Fibroblast of the conjunctiva (primary cell): ENCODE results near the gene TMEM205.
A peak's percentile ranks its signal among the peaks of the same experiment; 100 is the strongest.

Experiments used
- DNase-seq: peaks from one replicate; pipeline ENCODE4 v3.0.0-alpha.2; 2010; ENCODE audit warnings: low read depth

The TMEM205 gene

DNA sequence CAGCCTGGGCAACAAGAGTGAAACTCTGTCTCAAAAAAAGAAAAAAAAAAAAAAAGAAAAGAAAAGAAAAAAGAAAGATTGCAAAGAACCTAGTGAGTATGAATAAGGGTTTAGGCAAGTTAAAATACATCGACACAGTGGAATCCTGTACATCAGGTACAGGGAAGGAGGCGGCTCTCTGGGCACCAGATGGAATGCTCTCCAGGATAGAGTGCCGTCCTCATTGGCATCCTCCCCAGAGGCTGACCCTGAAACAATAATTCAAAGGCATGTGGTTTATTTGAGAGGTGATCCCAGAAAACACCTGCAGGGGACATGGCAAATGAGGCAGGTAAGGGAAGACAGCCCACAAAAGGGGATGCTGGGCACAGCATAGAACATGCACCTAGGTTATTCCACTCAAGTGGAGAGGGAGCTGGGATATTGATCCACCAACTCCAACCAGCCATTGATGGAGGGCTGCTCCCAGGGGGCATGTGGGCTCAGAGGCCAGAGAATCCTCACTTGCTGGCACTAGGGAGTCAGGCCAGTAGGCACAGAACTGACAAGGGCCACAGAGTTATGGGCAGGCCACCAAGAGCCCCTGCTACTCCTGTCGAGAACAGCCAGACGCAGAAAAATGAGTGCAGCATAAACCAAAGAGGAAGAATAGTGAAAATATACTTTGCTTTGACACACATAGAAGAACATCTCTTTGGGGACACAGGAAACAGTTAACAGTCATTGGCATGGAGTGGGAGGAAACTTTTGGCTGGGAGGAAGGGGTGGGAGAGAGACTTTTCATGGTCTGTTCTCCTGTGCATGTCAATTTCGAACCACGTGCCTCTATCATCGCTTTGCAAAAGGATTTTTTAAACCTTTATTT is 45.9 kb downstream of the TMEM205 start:
- no peak for DNase-seq

DNA sequence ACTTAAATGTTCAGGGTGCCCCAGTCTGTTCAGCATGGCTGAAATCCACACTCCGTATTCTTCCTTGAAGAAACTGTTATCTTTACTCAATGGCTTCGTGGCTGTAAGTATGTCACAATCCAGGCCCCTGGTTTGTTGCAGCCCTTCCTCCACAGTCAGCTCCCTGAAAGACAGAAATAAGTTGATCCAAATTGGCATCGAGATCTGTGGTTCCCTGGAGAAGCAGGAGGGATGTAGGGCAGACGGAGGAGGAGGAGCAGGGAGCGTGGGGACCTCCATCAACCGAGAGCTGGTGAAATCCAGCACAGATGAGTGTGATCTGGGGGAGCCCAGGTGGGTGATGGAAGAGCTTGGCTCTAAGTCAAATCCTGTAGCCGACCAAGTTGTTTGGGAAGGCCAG is 49.8 kb downstream of the TMEM205 start:
- no peak for DNase-seq

DNA sequence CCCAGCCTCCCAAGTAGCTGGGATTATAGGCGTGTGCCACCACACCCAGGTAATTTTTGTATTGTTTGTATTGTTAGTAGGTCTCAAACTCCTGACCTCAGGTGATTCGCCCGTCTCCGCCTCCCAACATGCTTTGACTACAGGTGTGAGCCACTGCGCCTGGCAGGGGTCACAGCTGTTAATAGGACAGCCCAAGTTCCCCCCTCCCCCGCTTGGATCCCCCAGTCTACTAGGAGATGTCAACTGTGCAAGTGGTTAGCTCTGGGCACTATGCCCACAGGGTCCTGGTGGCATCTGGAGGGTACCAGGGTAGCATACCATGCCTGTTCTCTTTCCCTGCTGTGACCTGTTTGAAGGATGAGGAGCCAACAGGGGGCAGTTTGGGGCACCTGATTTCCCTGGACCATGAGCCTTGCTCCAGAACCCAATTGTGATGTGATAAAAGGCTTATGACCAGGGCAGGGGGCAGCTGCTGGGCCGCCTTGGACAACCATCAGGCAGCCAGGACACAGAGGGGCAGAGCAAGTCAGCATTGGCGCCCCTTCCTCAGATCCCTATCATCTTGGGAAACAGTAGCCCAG is 50.3 kb downstream of the TMEM205 start, which contains the start of gene TSPAN16:
Gene TSPAN16 (plus strand): TSS at position 496 of the 581 bp plus-strand sequence. CDS start 138 bp downstream, outside the sequence.
- DNase-seq: no peak

DNA sequence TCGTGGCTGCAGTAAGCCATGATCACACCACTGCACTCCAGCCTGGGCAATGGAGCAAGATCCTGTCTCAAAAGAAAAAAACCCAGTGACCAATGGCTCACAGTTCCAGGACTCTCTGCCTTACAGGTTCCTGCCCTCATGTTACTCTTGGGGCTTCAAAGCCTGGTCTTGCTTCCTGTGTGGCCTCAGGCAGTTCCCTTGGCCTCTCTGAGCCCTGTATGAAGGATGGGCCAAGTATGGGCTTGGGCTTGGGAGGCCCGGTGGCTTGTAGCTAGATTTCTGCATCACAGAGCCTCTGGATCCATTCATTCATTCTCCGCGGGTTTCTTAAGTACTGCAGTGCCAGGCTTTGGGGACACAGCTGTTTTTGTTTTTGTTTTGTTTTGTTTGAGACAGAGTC is 50.9 kb downstream of the TMEM205 start:
- no peak for DNase-seq

DNA sequence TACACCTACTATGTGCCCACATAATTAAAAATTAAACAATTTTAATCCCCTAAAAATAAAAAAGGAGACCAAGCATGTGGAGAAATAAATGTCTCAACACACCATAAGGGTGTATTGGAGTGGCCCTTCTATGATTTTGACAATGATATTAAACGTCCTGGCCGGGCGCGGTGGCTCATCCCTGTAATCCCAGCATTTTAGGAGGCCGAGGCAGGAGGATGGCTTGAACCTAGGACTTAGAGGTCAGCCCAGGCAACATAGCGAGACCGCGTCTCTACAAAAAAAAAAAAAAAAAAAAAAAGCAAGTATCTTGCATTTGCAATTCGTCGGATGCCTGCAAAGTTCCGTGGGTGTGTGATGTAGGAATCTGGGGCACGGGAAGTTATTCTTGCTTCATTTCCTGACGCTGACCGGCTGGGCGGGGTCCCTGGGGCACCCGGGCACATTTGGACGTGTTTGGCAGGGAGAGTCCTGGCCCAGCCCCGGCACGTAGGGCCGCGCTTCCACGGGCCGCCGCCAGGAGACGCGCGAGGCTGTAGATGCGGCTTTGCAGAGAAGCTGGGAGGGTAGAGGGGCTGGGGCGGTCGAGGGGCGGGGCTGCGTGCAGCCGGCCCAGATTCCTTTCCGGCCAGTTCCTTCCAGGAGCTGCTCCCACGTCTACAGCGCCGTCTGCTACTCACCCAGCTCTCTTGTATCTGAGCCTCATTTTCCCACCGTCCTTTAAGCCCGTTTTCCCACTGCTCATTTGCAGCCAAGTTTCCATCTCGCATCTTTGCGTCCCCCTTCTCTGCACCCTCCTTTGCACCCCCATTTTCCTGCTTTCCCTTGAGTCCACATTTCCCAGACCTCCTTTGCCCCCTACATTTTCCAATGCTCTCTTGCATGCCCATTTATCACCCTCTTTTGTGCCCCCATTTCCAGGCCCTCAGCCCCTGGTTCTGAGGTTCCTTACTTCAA is 52.4 kb downstream of the TMEM205 start:
- DNase-seq: peak; percentile 89
